B cell (primary cell): ENCODE data around the gene CIAPIN1. TPM values are rescaled to one million over a fixed set of nuclear protein-coding genes. Genes with fewer than 3 reads are reported as not detected.

ENCODE experiments used
- ATAC-seq: fragments of 200-7000 bp; cut with Tn5 transposase; one replicate; pipeline ENCODE4 v1.10.0; 2021; ENCODE audit warnings: low read depth, mild to moderate bottlenecking, moderate number of reproducible peaks, moderate library complexity
- CTCF ChIA-PET: fragments of 350-600 bp; sonication (Branson Sonifier 250); formaldehyde crosslinking; loops from one replicate; lab custom pipeline; 2021; ENCODE audit warnings: antibody characterized with exemption, inconsistent platforms; lab: Charles Lee
- POLR2A ChIA-PET: fragments of 350-600 bp; sonication (Branson Sonifier 250); formaldehyde crosslinking; loops from one replicate; lab custom pipeline; 2021; ENCODE audit warnings: antibody characterized with exemption; lab: Charles Lee
- DNase-seq: peaks from one replicate; pipeline ENCODE4 v3.0.0; 2013
- H2AFZ ChIP-seq: 2 replicates; pipeline ENCODE4 v1.6.1; 2012; ENCODE audit warnings: mild to moderate bottlenecking, low read depth, low read length; ENCODE audit not compliant: insufficient read depth, poor library complexity, severe bottlenecking
- H3K27ac ChIP-seq, 2 donors: 1 replicate in 1 of 2; 2 replicates in 1 of 2; pipeline ENCODE4 v1.5.1; 2012 to 2013; ENCODE audit warnings: low read length in 2 of 2, mild to moderate bottlenecking in 2 of 2, moderate library complexity in 1 of 2
- H3K27me3 ChIP-seq, 4 experiments: fragments of 200-600 bp in 1 of 4; sonication (generic) in 1 of 4; replicated peaks in 1 of 4; 1 replicate in 2 of 4; 2 replicates in 2 of 4; pipeline versions ENCODE4 v1.6.1 to v1.7.0; 2013 to 2016; ENCODE audit warnings: low read length in 3 of 4, mild to moderate bottlenecking in 2 of 4, mixed read lengths in 1 of 4, moderate library complexity in 1 of 4; ENCODE audit not compliant: insufficient read depth in 4 of 4, control insufficient read depth in 3 of 4; ENCODE audit errors: control extremely low read depth in 1 of 4
- H3K36me3 ChIP-seq, 2 experiments: replicated peaks in 1 of 2; 1 replicate in 1 of 2; 2 replicates in 1 of 2; pipeline versions ENCODE4 v1.6.1 to v1.7.1; 2013; ENCODE audit warnings: low read length in 1 of 2; ENCODE audit not compliant: insufficient read depth in 2 of 2, control insufficient read depth in 1 of 2; ENCODE audit errors: control extremely low read depth in 1 of 2, extremely low read depth in 1 of 2
- H3K4me1 ChIP-seq, 2 donors: fragments of 200-600 bp in 1 of 2; sonication (generic) in 1 of 2; 1 replicate in 1 of 2; 2 replicates in 1 of 2; pipeline versions ENCODE4 v1.5.1 to v1.6.1; 2013 to 2017; ENCODE audit warnings: low read length in 2 of 2; ENCODE audit not compliant: control insufficient read depth in 2 of 2, insufficient read depth in 2 of 2
- H3K4me2 ChIP-seq: replicated peaks from 2 replicates; pipeline ENCODE3; 2012; ENCODE audit warnings: mild to moderate bottlenecking, low read depth, low read length; ENCODE audit not compliant: poor library complexity, severe bottlenecking
- H3K4me3 ChIP-seq, 5 experiments: fragments of 200-600 bp in 1 of 5; sonication (generic) in 1 of 5; 1 replicate in 3 of 5; 2 replicates in 2 of 5; pipeline versions ENCODE4 v1.5.1 to v1.7.0; 2011 to 2016; ENCODE audit warnings: low read length in 4 of 5, mild to moderate bottlenecking in 4 of 5, low read depth in 2 of 5, control low read depth in 1 of 5, moderate library complexity in 1 of 5; ENCODE audit not compliant: insufficient read depth in 1 of 5; ENCODE audit errors: control extremely low read depth in 1 of 5, extremely low read depth in 1 of 5
- H3K79me2 ChIP-seq: fragments of 200-600 bp; sonication (generic); one replicate; pipeline ENCODE4 v1.6.0; 2016; ENCODE audit warnings: low read length; ENCODE audit not compliant: control insufficient read depth, insufficient read depth
- H3K9ac ChIP-seq: fragments of 200-600 bp; sonication (generic); 2 replicates; pipeline ENCODE4 v1.6.1; 2017; ENCODE audit warnings: mild to moderate bottlenecking, low read length, moderate library complexity
- H3K9me3 ChIP-seq, 3 donors: one replicate each; pipeline versions ENCODE4 v1.6.1 to v1.7.1; 2013; ENCODE audit warnings: low read length in 2 of 3; ENCODE audit not compliant: control insufficient read depth in 2 of 3, insufficient read depth in 1 of 3; ENCODE audit errors: control extremely low read depth in 1 of 3
- H4K20me1 ChIP-seq: 2 replicates; pipeline ENCODE4 v1.6.0; 2012; ENCODE audit warnings: mild to moderate bottlenecking, low read length; ENCODE audit not compliant: insufficient read depth, control insufficient read depth, poor library complexity, severe bottlenecking
- H3K27ac Mint-ChIP-seq: one replicate; pipeline ENCODE4 v1.8.0; 2021; ENCODE audit warnings: mixed read lengths
- H3K27me3 Mint-ChIP-seq: one replicate; pipeline ENCODE4 v1.8.0; 2021; ENCODE audit warnings: mixed read lengths
- H3K4me1 Mint-ChIP-seq: one replicate; pipeline ENCODE4 v1.8.0; 2021; ENCODE audit warnings: mixed read lengths
- H3K4me3 Mint-ChIP-seq: one replicate; pipeline ENCODE4 v1.8.0; 2021; ENCODE audit warnings: mixed read lengths
- H3K9me3 Mint-ChIP-seq: one replicate; pipeline ENCODE4 v1.8.0; 2022; ENCODE audit warnings: mixed read lengths; ENCODE audit not compliant: insufficient read depth
- CTCF ChIP-seq: fragments of 200-600 bp; IDR thresholded peaks from one replicate; pipeline ENCODE4 v1.8.0; 2022; ENCODE audit warnings: antibody characterized with exemption, mild to moderate bottlenecking
- EZH2 ChIP-seq: IDR thresholded peaks from 2 replicates; pipeline ENCODE4 v1.6.1; 2012; ENCODE audit warnings: borderline replicate concordance, low read depth, mild to moderate bottlenecking, moderate library complexity, low read length; ENCODE audit not compliant: insufficient read depth, poor library complexity, severe bottlenecking
- WGBS: methylation state at CpG from one replicate; pipeline ENCODE4 v1.1.5; 2013; ENCODE audit warnings: missing lambda C conversion rate; ENCODE audit not compliant: insufficient coverage; 5-methylcytosine and 5-hydroxymethylcytosine counted together
- intact Hi-C: fragments of 100-400 bp; cut with micrococcal nuclease; formaldehyde crosslinking; loops from one replicate; pipeline ENCODE4 v1.10.0; 2022
- polyA plus RNA-seq: library from polyadenylated mRNA; depleted of rRNA; stranded (reverse); fragments of >200 nt; gene quantifications from 2 replicates; pipeline ENCODE4 v1.2.3, GENCODE V29; 2012
- total RNA-seq, 2 donors: library from RNA; stranded (reverse); fragments of 120-200 nt in 1 of 2; gene quantifications; 1 replicate in 1 of 2; 2 replicates in 1 of 2; pipeline versions ENCODE4 v1.2.3 to v1.2.4, GENCODE V29; 2013 to 2022

Gene CIAPIN1
- total and polyA plus RNA-seq, 2 donors (not counting 1 experiment from before 2014, with no cell fraction given) = 22.0 to 45.7 TPM

DNA sequence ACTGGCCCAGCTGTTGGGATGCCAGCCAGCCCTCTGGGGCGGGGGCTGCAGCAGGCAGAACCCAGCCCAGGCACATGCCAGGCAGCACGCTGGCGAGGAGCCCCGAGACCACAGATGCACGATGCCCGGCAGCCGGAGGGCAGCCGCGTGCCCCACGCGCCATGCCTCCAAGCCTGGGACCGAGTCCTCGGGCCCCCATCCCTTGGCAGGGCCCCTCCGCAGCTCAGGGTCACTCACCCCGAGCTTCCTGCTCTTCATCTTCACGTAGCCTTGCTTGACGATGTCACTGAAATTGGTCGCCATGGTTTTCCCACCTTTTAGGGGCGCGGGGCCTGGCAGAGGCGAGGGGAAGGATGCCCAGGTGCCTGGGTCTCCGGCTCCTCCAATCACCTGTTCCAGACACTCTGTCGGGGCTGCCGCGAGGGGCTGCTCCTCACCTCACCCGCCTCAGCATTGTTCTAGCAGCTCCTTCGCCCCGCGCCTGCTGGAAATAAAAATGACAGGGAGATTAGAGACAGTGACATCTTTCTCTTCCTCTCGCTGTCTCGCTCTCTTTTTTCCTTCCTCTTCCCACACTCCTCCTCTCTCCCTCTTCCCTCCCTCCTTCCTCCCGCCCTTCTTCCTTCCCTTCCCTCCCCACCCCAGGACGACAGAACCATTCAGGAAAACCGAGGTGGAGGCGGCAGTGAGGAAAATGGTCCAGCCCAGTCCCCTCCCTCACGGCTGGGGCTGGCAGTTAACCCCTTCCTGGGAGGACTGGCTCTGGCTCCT lies 32.2 kb upstream of the CIAPIN1 start:
- peak overlapping the region in 1 of 5 experiments; percentile 8 for H3K4me3 ChIP-seq
- H3K4me1 ChIP-seq = peaks cover 33 to 45% of the 10 kb centered on the region in 2 donors
- H3K9ac ChIP-seq = peak overlapping the region; percentile 44
- peaks cover 14% of the 10 kb centered on the region for H3K27me3 Mint-ChIP-seq
- ChIA-PET POLR2A (interaction anchor here (0.6 to 0.7 kb wide), 2 partner anchors 70 to 649 kb away, joined by 3 to 6 read pairs; no protein-coding TSS in a partner anchor), CTCF (interaction anchor here (0.8 to 2.6 kb wide), 5 partner anchors 10 to 97 kb away, joined by 3 to 8 read pairs (median 5); no protein-coding TSS in a partner anchor)
- H3K4me2 ChIP-seq = peak overlapping the region; percentile 63
- intact Hi-C loops = loop anchor here (2.0 to 5.0 kb wide), 3 partner anchors 17 to 169 kb away; partner anchors contain the start of gene POLR2C
- no peaks in the 10 kb centered on the region for H4K20me1 ChIP-seq
- no peaks in the 10 kb centered on the region for H3K79me2 ChIP-seq
- H2AFZ ChIP-seq = peak overlapping the region; percentile 38
- DNase-seq (no peak), ATAC-seq (no peak)
- no peaks in the 10 kb centered on the region for H3K9me3 ChIP-seq
- peaks cover 0 to 13% (median 0%) of the 10 kb centered on the region in 4 experiments for H3K27me3 ChIP-seq
- peaks cover 33% of the 10 kb centered on the region for H3K4me1 Mint-ChIP-seq
- H3K9me3 Mint-ChIP-seq = no peaks in the 10 kb centered on the region
- no peak for TF ChIP-seq EZH2
- no peak for TF ChIP-seq CTCF
- peak overlapping the region; percentile 78 for H3K4me3 Mint-ChIP-seq
- 63% methylated on average over 23 of the region's 36 CpGs for WGBS
- H3K27ac ChIP-seq = no peak overlapping the region
- H3K27ac Mint-ChIP-seq = no peak overlapping the region
- no peaks in the 10 kb centered on the region for H3K36me3 ChIP-seq
